ENCODE results near the gene SNX17.
"Not testable (repeated sequence)": the region's sequence is repeated elsewhere in the genome, so short reads cannot be mapped to it uniquely, and the experiment has no call there.

Gene SNX17

GRCh38 chr2:27420996-27421395 lies 50.6 kb downstream of the SNX17 start:
- no peaks in the 10 kb centered on the region for H3K36me3 ChIP-seq (ENCODE audit: control insufficient read depth, insufficient read depth, low read length)
- H3K27me3 ChIP-seq (ENCODE audit: control insufficient read depth, insufficient read depth, low read length): no peaks in the 10 kb centered on the region
- no peak overlapping the region for H3K9ac ChIP-seq (ENCODE audit: low read length)
- H3K4me3 ChIP-seq (ENCODE audit: low read length): no peak overlapping the region
- no peaks in the 10 kb centered on the region for H3K4me1 ChIP-seq (ENCODE audit: control insufficient read depth, insufficient read depth, low read length)
- H3K27ac ChIP-seq (ENCODE audit: low read depth, low read length): no peak overlapping the region

DNA sequence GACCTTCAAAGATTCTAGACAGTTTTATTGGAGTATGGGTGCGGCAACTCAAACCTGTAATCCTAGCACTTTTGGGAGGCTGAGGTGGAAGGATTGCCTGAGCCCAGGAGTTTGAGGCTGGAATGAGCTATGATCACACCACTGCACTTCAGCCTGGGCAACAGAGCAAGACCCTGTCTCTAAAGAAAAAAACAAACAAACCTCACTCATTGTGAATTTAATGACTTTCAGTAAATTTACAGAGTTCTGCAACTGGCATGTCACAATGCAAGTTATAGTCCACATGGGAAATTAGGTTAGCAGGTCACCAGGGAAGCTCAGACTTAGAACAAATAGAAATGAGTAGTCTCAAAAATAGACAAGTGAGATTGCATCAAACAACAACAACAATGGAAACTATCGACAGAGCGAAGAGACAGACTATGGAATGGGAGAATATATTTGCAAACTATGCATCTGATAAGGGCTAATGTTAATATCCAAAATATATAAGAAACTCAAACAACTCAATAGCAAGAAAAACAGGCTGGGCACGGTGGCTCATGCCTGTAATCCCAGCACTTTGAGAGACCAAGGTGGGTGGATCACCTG lies 51.3 kb downstream of the SNX17 start:
- no peak overlapping the region for H3K4me3 ChIP-seq (ENCODE audit: low read length)
- H3K27me3 ChIP-seq (ENCODE audit: control insufficient read depth, insufficient read depth, low read length): no peaks in the 10 kb centered on the region
- H3K4me1 ChIP-seq (ENCODE audit: control insufficient read depth, insufficient read depth, low read length): no peaks in the 10 kb centered on the region
- H3K9ac ChIP-seq (ENCODE audit: low read length): no peak overlapping the region
- H3K36me3 ChIP-seq (ENCODE audit: control insufficient read depth, insufficient read depth, low read length): no peaks in the 10 kb centered on the region
- no peak overlapping the region for H3K27ac ChIP-seq (ENCODE audit: low read depth, low read length)

GRCh38 chr2:27422958-27423357 lies 52.5 kb downstream of the SNX17 start:
- Histone ChIP-seq H3K4me3 (ENCODE audit: low read length) (no peak overlapping the region), H3K4me1 (ENCODE audit: control insufficient read depth, insufficient read depth, low read length) (peaks cover 2% of the 10 kb centered on the region), H3K9ac (ENCODE audit: low read length) (no peak overlapping the region), H3K27me3 (ENCODE audit: control insufficient read depth, insufficient read depth, low read length) (no peaks in the 10 kb centered on the region), H3K36me3 (ENCODE audit: control insufficient read depth, insufficient read depth, low read length) (no peaks in the 10 kb centered on the region), H3K27ac (ENCODE audit: low read depth, low read length) (no peak overlapping the region)

DNA sequence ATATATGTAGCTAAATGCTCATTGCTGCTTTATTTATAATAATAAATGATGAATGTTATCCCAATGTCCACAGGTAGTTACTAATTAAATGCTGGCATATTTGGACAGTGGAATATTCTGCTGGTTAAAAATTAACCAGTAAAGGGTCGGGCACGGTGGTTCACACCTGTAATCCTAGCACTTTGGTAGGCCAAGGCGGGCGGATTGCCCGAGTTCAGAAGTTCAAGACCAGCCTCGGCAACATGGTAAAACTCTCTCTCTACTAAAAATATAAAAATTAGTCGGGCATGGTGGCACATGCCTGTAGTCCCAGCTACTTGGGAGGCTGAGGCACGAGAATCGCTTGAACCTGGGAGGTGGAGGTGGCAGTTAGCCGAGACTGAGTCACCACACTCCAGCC lies 54.6 kb downstream of the SNX17 start:
- not testable (repeated sequence) for H3K36me3 ChIP-seq (ENCODE audit: control insufficient read depth, insufficient read depth, low read length); H3K27ac ChIP-seq (ENCODE audit: low read depth, low read length); H3K4me1 ChIP-seq (ENCODE audit: control insufficient read depth, insufficient read depth, low read length); H3K9ac ChIP-seq (ENCODE audit: low read length); H3K27me3 ChIP-seq (ENCODE audit: control insufficient read depth, insufficient read depth, low read length); H3K4me3 ChIP-seq (ENCODE audit: low read length)

Data from rectal smooth muscle tissue (tissue), 1 donor.